Activated CD8-positive, alpha-beta T cell treated with anti-CD3 and anti-CD28 coated beads for 36 hours (primary cell): Measurements from ENCODE around the gene SIVA1. TPM values are rescaled to one million over a fixed set of nuclear protein-coding genes. Genes with fewer than 3 reads are reported as not detected.
A peak's percentile ranks its signal among the peaks of the same experiment; 100 is the strongest.

ENCODE experiments used
- ATAC-seq: fragments of 200-7000 bp; cut with Tn5 transposase; one replicate; pipeline ENCODE4 v1.10.0; 2021; ENCODE audit warnings: mild to moderate bottlenecking, moderate library complexity
- CTCF ChIA-PET: fragments of 350-600 bp; sonication (Branson Sonifier 250); formaldehyde crosslinking; loops from one replicate; lab custom pipeline; 2021; ENCODE audit warnings: antibody characterized with exemption; lab: Charles Lee
- POLR2A ChIA-PET: fragments of 350-600 bp; sonication (Branson Sonifier 250); formaldehyde crosslinking; loops from one replicate; lab custom pipeline; 2021; ENCODE audit warnings: antibody characterized with exemption; lab: Charles Lee
- DNase-seq: peaks from one replicate; pipeline ENCODE4 v3.0.0-alpha.2; 2020
- H3K27ac Mint-ChIP-seq: one replicate; pipeline ENCODE4 v1.8.0; 2021; ENCODE audit warnings: mild to moderate bottlenecking, mixed read lengths
- H3K27me3 Mint-ChIP-seq: one replicate; pipeline ENCODE4 v1.8.0; 2021; ENCODE audit warnings: mixed read lengths
- H3K36me3 Mint-ChIP-seq: one replicate; pipeline ENCODE4 v1.8.0; 2021; ENCODE audit warnings: low read depth, mixed read lengths
- H3K4me1 Mint-ChIP-seq: one replicate; pipeline ENCODE4 v1.8.0; 2021; ENCODE audit warnings: low read depth, mixed read lengths
- H3K4me3 Mint-ChIP-seq: one replicate; pipeline ENCODE4 v1.8.0; 2021; ENCODE audit warnings: mild to moderate bottlenecking, moderate library complexity, mixed read lengths
- H3K9me3 Mint-ChIP-seq: one replicate; pipeline ENCODE4 v1.8.0; 2021; ENCODE audit warnings: mixed read lengths
- CTCF ChIP-seq: fragments of 200-600 bp; IDR thresholded peaks from one replicate; pipeline ENCODE4 v1.8.0; 2022; ENCODE audit warnings: antibody characterized with exemption, mild to moderate bottlenecking
- intact Hi-C: fragments of 100-400 bp; cut with micrococcal nuclease; formaldehyde crosslinking; loops from one replicate; pipeline ENCODE4 v1.10.0; 2022
- total RNA-seq, 2 experiments: library from RNA; stranded (reverse); gene quantifications; one replicate each; pipeline ENCODE4 v1.2.3, GENCODE V29; 2021

SIVA1 gene
- total RNA-seq, 2 experiments from 2014 or later: 115 to 125 TPM

- DNase-seq: peak; percentile 95
- no peaks in the 10 kb centered on the region for H3K27me3 Mint-ChIP-seq
- TF ChIP-seq CTCF: peak; percentile 95
- peak; percentile 96 for ATAC-seq
- CTCF ChIA-PET: interaction anchor here (0.6 to 5.6 kb wide), 22 partner anchors 9 to 777 kb away, joined by 3 to 79 read pairs (median 5); partner anchors contain the start of genes SIVA1 and ZBTB42
- POLR2A ChIA-PET: interaction anchor here (0.8 to 1.3 kb wide), 5 partner anchors 10 to 49 kb away, joined by 3 to 6 read pairs (median 3); partner anchors contain the start of gene SIVA1
- H3K4me3 Mint-ChIP-seq: no peak overlapping the region
- H3K36me3 Mint-ChIP-seq: peaks cover 31% of the 10 kb centered on the region
- H3K27ac Mint-ChIP-seq: peak overlapping the region; percentile 52
- peaks cover 10% of the 10 kb centered on the region for H3K4me1 Mint-ChIP-seq
- intact Hi-C loops: no loop called here
- H3K9me3 Mint-ChIP-seq: peaks cover 4% of the 10 kb centered on the region
Measured at GRCh38 chr14:104768437-104769323, 15.7 kb downstream of the SIVA1 start.

- CTCF ChIA-PET: interaction anchor here (1.0 to 5.6 kb wide), 15 partner anchors 8 to 777 kb away, joined by 3 to 79 read pairs (median 6); partner anchors contain the start of genes SIVA1 and ZBTB42
- POLR2A ChIA-PET: interaction anchor here (0.8 to 1.9 kb wide), 5 partner anchors 9 to 17 kb away, joined by 3 to 6 read pairs (median 3); partner anchors contain the start of gene SIVA1
- H3K9me3 Mint-ChIP-seq: peaks cover 4% of the 10 kb centered on the region
- no peak for ATAC-seq
- peaks cover 31% of the 10 kb centered on the region for H3K36me3 Mint-ChIP-seq
- intact Hi-C loops: no loop called here
- no peak overlapping the region for H3K4me3 Mint-ChIP-seq
- peak; percentile 28 for DNase-seq
- peaks cover 10% of the 10 kb centered on the region for H3K4me1 Mint-ChIP-seq
- TF ChIP-seq CTCF: no peak
- peak overlapping the region; percentile 38 for H3K27ac Mint-ChIP-seq
- no peaks in the 10 kb centered on the region for H3K27me3 Mint-ChIP-seq
Measured at GRCh38 chr14:104769324-104770071, 16.6 kb downstream of the SIVA1 start.

- peaks cover 10% of the 10 kb centered on the region for H3K4me1 Mint-ChIP-seq
- H3K36me3 Mint-ChIP-seq: peaks cover 31% of the 10 kb centered on the region
- POLR2A ChIA-PET: interaction anchor here (1.0 to 1.9 kb wide), 3 partner anchors 10 to 18 kb away, joined by 3 to 6 read pairs (median 5); partner anchors contain the start of gene SIVA1
- CTCF ChIA-PET: interaction anchor here (0.8 to 5.6 kb wide), 7 partner anchors 8 to 56 kb away, joined by 3 to 79 read pairs (median 4); partner anchors contain the start of gene SIVA1
- TF ChIP-seq CTCF: no peak
- H3K4me3 Mint-ChIP-seq: no peak overlapping the region
- ATAC-seq: no peak
- DNase-seq: no peak
- H3K9me3 Mint-ChIP-seq: peaks cover 4% of the 10 kb centered on the region
- intact Hi-C loops: no loop called here
- no peaks in the 10 kb centered on the region for H3K27me3 Mint-ChIP-seq
- H3K27ac Mint-ChIP-seq: peak overlapping the region; percentile 38
Measured at GRCh38 chr14:104770072-104770579, 17.2 kb downstream of the SIVA1 start.

GRCh38 chr14:104770851-104771272 is 17.9 kb downstream of the SIVA1 start:
- DNase-seq (peak; percentile 49), ATAC-seq (no peak)
- no peak overlapping the region for H3K4me3 Mint-ChIP-seq
- H3K9me3 Mint-ChIP-seq: peaks cover 4% of the 10 kb centered on the region
- H3K4me1 Mint-ChIP-seq: peaks cover 10% of the 10 kb centered on the region
- no peaks in the 10 kb centered on the region for H3K27me3 Mint-ChIP-seq
- intact Hi-C loops: no loop called here
- POLR2A ChIA-PET: interaction anchor here (0.8 to 1.9 kb wide), 5 partner anchors 9 to 55 kb away, joined by 3 to 6 read pairs (median 5); partner anchors contain the start of gene SIVA1
- no peak overlapping the region for H3K27ac Mint-ChIP-seq
- CTCF ChIA-PET: interaction anchor here (0.8 to 5.6 kb wide), 9 partner anchors 9 to 78 kb away, joined by 3 to 79 read pairs (median 4); partner anchors contain the start of gene SIVA1
- TF ChIP-seq CTCF: peak; percentile 74
- peaks cover 31% of the 10 kb centered on the region for H3K36me3 Mint-ChIP-seq
